HG02623 (cell line): Measurements from ENCODE around the gene AQP1.

Source experiments
- ATAC-seq: cut with Tn5 transposase; IDR thresholded peaks from one replicate; pipeline ENCODE4 v1.9.1; 2021; ENCODE audit warnings: moderate library complexity; ENCODE audit not compliant: unreplicated experiment

AQP1 gene

DNA sequence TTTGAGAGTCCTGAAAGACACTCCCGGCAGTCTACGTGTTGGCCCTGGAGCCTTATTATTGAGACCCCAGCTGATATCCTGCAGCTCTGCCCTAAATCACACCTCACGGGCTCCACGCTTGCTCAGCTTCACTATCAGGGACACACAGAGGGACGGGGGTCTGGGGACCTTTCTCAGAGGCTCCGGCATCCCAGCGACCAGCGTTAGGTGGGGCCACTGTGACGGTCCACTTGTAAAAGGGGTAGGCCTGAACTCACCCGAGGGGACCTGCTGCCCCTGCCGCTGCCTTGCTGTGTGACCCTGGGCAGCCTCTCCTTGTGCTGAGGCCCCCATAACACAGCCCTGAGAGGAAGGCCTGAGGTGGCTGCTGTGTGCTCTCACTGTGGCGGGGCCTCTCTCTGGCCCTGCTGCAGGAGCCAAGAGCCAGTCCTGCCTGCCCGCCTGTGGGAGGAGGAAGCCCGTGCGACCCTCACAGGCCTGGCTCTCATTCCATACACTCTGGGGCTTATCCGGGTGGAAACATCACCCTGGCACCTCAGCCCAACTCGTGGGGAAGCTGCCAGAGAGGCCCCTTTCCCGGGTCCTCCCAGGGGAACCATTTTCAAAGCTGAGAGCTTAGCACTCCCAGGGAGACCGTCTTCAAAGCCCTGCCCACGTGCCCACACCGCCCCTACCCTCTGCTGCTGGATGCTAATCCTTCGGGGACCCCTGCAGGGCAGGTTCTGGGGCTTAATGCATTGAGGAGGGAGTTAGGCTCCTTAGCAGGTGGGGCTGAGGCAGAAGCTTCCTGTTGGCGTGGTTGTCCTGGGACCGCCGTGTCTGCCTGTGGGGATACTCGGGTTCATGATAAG is 21.7 kb downstream of the AQP1 start:
- no peak for ATAC-seq

DNA sequence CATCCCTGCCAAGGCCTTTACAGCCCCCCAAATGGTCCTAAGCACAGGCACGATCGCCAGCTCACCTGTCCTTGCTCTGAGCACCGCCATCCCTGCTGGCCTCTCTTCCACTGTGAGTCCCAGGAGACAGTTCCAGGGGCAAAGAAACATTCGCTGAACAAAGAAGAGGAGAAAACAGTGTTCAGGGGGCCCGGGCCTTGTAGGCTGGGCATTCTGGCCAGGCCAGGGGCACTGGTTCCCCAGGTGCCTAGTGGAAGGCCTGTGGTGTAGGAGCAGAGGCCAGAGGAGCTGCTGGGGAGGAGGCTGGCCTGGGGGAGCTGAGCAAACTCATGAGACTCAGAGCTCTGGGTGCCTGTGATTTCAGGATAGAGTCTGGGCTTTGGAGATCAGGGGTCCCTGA is 22.6 kb downstream of the AQP1 start:
- no peak for ATAC-seq

DNA sequence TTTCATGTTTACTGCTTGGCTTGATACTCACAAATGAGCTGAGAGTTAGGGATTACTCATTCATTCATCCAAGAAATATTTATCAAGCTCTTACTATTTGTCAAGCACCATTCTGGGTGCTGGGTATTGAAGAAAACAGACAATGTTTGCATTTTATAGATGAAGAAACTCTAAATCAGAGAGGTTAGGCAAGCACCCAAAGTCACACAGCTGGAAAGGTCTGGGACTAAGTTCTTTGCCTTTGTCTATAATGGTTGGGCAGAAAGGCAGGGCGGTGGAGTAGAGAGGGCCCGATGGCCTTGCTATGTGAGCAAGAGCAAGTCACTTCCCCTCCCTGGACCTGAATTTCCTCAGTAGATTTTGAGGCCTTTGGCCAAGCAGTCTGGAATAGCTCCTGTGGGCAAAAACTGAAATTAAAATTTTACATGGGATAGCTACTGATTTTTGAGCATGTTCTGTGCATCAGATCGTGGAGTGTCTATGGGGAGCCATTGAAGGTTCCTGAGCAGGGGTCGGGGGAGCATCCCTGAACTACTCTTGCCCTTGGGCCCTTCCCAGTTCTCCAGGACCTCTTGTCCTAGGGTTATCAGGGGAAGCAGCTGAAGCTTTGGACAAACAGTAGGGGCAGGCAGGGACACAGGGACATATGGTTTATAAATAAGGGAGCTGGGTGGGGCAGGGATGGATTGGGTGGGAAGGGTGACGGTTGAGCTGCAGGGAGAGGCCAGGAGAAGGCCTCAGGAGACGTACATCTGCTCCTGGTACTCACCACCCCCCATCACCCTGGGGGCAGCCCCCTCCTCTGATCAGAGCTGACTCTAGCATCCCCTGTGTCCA is 23.3 kb downstream of the AQP1 start:
- no peak for ATAC-seq

DNA sequence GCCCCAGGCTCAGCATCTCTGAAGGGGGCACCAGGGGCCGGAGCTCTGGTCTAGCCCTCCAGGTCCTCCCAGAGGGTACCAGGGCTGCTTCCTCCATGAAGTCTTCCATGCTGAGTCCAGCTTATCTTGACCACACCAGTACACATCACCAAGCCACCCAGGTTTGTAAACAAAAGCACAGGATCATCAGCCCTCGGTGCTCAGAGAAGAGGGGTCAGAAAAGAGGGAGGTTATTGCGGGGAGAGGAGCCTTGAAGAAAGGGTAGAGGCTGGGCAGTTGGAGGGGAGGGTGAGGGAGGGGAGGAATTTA is 23.9 kb downstream of the AQP1 start:
- ATAC-seq, result no peak

DNA sequence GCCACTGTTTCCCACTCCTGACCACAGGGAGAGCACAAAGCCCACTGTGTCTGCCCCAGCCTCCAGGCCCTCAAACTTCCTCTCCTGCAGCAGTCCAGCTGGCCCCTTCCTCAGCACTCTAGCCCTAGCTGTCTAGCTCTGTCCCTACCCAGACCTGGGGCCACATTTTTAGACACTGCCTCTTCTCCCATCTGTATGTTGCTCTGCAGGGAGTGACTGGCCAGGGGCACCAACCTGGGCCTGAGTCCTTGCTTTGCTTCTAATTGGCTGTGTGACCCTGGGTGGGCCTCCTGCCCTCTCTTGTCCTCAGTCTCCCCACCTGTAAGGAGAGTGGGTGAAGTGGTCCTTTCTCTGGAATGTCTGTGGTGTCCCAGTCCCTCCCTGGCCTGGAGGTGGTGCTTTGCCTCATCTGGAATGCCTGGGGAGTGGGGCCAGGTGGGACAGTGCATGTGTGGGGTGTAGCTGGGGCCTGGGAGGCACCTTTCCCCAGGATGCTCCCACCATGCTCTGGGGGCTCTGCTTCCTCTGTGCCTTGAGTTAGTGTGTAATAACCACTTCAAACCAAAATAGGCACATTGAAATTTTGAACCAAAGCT is 25.1 kb downstream of the AQP1 start:
- no peak for ATAC-seq

DNA sequence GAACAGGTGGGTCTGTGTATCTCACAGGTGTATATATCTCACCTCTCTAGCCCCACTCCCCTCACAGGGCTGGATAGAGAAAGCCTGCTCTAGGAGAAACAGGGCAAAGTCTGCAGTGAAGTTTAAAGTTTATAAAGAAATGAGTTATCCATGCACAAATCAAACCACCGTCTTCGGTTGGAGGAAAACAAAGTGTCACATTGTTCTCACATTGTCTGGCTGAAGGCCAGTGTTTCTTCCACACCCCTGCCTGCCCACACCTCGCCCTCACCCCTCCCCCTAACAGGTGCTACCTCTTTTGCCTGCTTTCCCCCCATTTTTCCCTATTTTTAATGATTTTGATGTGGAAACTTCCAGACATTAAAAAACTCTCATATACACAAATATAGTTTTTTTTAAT is 25.8 kb downstream of the AQP1 start:
- ATAC-seq, result no peak

DNA sequence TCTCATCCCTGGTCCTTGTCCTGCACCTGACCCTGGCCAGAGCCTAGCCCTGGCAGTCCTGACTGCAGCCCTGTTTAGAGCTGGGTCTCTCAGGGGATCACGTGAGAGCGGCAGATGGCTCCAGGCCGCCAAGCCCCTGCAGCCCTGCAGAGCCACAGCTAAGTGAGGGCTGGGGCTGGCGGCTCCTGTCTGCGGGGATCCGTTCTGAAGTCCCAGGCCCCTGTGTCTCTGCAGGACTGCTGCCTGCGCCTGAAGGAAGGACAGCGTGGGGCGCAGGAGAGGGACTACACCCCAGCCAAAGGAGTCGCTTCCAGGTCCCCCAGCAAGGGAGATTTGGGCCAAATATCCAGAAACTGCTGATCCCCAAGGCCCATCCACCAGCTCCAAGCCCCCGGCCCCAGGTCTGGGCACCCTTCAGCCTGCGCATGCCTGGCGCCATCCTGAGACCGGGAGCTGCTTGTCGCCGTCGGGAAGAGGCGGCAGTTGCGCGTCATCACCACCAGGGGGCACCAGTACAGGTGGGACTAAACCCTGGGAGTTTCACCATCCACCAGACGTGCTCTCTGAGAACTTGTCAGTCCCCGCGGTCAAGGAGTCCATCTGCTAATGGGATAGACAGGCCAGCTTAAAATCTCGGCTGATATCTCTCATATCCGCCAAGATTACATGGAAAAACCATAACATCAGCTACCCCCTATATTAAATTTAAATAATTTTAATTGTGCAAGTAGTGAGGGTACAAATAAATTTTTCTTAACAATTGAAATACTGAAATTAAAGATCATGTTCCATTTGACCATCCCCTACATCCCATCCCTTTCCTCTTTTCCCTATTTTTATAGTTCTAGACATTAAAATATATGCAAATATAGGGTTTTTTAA is 27.0 kb downstream of the AQP1 start:
- peak; percentile 80 for ATAC-seq

DNA sequence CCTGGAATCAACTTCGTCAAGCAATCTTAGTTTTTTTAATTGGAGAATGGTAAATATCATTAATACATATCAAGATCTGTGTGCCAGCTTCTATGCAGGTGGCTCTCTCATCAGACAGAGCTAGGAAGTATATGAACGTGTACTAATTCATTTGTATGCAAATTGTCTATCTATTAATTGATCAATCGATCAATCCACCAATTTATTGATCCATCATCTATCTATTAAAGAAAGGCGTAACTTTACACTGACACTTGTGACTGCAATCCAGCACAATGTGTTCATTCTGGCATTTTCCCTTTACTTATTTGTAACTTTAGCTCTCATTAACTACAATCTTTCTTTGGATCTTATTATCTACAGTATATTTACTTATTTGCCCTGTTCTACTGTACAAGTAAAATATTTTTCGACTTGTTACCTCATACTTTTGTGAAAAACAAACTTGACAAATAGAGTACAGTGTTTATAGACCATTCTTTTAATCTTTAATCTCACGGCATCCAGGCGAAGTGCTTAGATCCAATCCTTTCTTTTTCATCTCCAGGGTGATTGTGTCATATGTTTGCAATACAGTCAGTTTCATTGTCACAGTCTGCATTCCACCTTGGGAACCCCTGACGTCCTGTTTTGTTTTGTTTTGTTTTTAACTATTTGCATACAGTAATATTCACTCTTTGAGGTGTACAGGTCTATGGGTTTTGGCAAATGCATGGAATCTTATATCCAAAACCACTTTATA is 30.1 kb downstream of the AQP1 start:
- no peak for ATAC-seq

DNA sequence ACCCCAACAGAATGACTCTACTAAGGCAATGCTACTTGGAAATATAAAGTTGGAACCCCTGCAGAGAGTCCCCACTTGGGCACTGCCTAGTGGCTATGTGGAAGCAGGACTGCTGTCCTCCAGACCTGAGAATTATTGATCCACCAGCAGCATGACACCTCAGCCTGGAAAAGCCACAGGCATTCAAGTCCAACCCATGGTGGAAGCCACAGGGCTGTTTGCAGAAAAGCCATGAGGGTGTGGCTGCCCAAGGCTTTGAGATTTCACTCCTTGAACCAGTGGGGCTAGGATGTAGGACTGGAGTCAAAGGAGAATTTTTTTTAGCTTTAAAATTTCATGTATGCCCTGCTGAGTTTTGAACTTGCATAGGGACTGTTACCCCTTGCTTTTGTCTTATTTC is 38.5 kb downstream of the AQP1 start:
- no peak for ATAC-seq

DNA sequence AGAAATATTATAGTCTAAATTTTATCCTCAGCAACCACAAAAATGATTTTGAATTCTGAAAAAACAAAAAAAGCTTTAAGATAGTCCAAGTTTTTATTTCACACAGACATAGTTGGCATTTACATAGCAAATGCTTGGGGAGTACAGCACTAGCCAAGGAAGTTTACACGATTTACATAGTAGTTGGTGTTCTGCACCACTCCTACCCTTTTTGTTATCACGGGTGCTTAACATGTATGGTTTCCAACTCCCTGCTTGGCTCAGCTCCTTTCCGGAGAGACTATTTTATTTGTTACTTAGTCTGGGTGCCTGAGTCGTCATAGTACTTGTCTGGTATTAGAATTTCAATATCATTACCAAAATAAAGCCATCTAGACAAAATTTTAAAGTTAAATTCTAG is 43.3 kb downstream of the AQP1 start:
- ATAC-seq, result no peak

DNA sequence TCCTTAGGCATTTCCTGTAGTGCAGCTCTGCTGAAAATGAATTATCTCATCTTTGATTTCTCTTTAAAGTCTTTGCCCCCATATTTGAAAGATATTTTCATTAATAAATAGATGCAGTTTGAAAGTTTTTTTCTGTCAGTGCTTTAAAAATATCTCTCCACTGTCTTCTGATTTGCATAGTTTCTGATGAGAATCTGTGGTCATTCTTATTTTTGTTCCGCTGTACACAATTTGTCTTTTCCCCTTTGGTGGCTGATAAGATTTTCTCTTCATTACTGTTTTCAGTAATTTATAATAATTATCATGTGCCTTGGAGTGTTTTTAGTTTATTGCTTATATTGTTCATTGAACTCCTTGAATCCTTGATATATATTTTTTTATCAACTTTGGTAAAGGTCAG is 45.1 kb downstream of the AQP1 start:
- no peak for ATAC-seq

DNA sequence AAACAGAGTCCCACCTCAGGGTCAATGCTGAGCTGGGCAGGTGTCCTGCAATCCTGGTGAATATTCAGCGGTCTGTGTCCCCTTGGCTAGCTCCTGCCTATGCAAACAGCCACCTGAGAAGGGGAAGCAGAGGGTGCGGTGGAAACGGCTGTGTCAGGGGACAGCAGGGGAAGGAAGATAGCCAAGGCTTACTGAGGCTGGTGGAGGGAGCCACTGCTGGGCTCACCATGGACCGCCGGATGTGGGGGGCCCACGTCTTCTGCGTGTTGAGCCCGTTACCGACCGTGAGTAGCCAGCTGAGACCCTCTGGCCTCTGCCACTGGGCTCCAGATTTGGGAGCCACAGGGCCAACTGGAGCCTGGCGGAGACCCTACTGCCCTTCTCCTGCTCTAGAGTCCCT is 52.2 kb downstream of the AQP1 start, which contains the start of gene GHRHR:
GHRHR (plus strand) TSS at position 112 of the 400 bp plus-strand sequence; CDS start at position 228, 116 bp downstream.
- ATAC-seq, result no peak

DNA sequence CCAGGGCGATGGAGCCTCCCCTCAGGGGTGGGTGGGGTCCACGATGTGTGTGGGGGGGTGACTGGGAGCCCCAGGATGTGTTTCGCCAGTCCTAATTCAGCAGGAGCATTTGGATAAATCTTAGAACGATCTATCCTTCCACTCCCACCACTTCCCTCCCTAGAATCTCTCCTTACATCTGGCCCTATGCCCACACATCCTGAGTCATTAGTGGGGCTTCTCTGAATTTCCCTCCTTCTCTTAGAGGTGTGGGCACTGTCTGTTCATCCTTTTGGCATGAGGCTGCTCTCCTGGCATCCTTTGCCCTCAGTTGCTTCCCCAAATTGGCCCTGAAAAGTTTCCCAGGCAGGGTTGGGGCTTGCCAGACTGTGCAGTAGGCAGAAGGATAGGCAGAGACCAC is 53.7 kb downstream of the AQP1 start:
- ATAC-seq, result no peak

DNA sequence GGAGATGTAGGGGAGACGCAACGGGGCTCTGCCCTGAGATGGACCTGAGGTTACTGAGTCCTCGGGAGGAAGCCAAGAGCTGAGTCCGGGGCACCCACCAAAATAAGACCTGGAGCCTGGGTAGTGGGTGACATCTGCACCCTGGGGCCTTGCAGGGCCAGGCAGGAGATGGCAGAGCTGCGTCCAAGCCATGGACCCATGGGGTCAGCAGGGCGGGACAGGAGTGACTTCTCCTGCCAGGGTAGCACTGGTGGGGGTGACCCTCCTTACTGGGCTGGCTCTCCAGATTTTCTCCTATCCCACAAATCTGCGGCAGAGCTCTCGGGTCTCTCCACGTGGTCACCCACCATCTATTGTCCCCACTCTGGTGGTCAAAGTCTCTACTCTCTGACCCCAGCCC is 54.2 kb downstream of the AQP1 start:
- ATAC-seq, result no peak

DNA sequence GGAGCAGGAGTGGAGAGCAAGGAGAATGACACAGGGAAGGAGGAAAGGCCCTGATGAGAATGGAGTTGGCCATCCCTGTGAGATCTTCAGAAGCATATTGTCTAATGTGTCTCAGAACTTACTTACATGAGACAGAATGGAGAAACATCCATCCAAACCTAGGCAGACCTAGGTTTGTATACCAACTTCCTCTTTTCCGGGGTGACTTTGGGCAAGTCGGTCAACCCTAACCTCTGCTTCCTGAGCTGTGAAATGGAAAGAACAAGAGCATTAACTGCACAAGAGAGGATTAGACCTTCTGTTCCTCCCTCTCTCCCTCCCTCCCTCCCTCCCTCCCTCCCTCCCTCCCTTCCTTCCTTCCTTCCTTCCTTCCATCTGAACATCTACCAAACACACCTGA is 56.6 kb downstream of the AQP1 start:
- ATAC-seq, result no peak

DNA sequence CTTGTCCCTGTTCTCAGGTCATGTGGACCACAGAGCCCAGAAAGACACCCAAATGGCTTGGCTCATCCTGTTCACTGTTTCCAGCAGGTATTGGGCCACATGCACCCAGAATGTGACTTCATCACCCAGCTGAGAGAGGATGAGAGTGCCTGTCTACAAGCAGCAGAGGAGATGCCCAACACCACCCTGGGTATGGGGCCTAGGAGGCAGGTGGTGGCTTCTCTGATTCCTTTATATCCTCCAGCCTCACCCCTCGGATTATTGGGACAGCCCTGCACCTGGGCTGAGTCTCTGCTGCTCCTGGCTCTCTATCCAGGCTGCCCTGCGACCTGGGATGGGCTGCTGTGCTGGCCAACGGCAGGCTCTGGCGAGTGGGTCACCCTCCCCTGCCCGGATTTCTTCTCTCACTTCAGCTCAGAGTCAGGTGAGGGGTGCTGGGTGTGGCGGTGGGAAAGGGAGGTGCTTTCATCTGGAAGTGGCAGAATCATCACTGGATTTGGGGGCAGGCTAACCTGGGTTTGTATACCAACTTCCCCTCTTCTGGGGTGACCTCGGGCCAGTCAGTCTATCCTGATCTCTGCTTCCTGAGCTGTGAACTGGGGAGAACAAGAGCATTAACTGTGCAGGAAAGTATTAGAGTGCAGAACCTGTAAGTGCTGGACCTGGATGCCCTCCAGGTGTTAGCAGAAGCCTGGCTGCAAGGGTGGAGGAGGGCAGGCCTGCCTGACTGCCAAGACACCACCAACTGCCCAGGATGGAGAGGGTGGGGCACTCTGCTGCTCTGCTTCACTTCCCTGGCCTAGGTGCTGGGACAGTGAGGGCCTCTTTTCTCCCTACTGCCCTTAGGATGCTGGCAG is 57.3 kb downstream of the AQP1 start:
- ATAC-seq, result no peak

DNA sequence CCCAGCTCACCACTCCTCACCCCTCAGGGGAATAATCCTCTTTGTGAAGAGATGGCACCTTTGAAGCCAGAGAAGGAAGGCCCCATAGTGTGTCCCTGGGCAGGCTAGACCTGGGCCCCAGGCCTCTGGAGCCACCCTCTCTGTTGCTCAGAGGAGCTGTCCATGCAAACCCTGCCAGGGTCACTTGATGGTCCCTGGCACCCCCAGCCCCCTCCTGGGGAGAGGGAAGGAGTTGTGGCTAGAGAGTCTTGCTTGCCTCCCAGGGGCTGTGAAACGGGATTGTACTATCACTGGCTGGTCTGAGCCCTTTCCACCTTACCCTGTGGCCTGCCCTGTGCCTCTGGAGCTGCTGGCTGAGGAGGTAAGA is 57.9 kb downstream of the AQP1 start:
- no peak for ATAC-seq

DNA sequence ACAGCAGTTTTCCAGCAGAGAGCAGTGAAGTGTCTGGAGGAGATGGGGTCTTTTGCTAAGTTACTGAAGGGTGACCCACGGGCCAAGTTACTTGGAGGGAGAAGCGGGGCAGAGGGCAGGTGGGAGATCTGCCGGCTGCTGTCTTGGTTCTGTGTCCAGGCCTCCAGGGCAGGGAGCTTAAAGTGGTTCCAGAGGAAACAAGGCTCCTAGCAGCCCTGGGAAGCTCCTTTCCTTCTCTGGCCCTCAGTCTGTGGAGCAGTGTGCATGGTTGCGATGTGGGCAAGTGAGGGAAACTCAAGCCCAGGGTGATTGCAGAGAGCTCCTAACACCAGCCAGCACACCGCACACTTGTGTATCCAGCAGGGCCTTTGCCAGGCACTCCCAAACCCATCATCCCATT is 58.4 kb downstream of the AQP1 start:
- no peak for ATAC-seq

DNA sequence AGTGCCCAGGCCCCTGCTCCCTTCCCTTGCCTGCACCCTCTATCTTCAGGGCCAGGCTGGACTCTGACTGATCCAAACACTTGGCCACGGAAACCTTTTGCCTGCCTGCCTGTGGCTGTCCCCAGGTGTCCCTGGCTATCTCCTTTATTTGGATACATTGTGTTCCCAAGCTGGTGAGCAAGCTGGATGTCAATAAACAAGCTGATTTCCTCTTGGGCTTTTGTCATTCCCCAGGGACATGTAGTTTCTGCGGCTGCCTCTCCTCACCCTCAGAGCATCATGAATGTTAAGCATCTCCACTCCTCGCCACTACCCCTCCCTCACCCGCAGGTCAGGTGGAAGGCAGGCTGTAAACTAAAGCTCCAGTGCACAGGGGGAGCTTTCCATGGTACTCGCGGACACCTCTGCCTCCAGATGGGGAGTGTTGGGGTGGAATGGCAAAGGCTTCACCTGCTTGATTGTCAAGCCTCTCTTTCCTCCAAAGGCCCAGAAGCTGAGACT is 59.0 kb downstream of the AQP1 start:
- ATAC-seq, result no peak
